AG04450 (cell line): ENCODE measurements around the gene FGD5. TPM values are rescaled to one million over a fixed set of nuclear protein-coding genes. Genes with fewer than 3 reads are reported as not detected.

Source experiments
- CTCF ChIA-PET: fragments of 300-600, 350-600 bp; formaldehyde crosslinking; extraction: SDS; loops from one replicate; lab custom pipeline; 2022; ENCODE audit warnings: antibody characterized with exemption, inconsistent platforms; lab: Charles Lee
- POLR2A ChIA-PET: fragments of 350-600 bp; formaldehyde crosslinking; extraction: SDS; loops from one replicate; lab custom pipeline; 2021; ENCODE audit warnings: antibody characterized with exemption, inconsistent platforms; lab: Yijun Ruan, JAX
- DNase-seq: peaks from one replicate; pipeline ENCODE4 v3.0.0-alpha.2; 2011; ENCODE audit warnings: low read depth, low spot score
- H3K27ac ChIP-seq: one replicate; pipeline ENCODE4 v1.5.1; 2012; ENCODE audit warnings: low read depth, low read length, control low read depth
- H3K27me3 ChIP-seq: one replicate; pipeline ENCODE4 v1.6.0; 2012; ENCODE audit warnings: low read length; ENCODE audit not compliant: control insufficient read depth, insufficient read depth
- H3K4me3 ChIP-seq: 2 replicates; pipeline ENCODE4 v1.5.1; 2011; ENCODE audit warnings: mild to moderate bottlenecking, low read depth, low read length, control low read depth
- H3K9me3 ChIP-seq: 2 replicates; pipeline ENCODE4 v1.5.1; 2012; ENCODE audit warnings: low read length; ENCODE audit not compliant: control insufficient read depth, insufficient read depth
- polyA plus RNA-seq: library from polyadenylated mRNA; depleted of rRNA; stranded (reverse); fragments of >200 nt; gene quantifications from 2 replicates; pipeline ENCODE4 v1.2.3, GENCODE V29; 2011
- TF ChIP-seq, protein P1 (sequence below): IDR thresholded peaks from 2 replicates; pipeline ENCODE4 v1.5.1; 2011; ENCODE audit warnings: low read depth, low read length, control low read depth, inconsistent platforms

The FGD5 gene
- polyA plus RNA-seq, 1 experiment, result not detected

DNA sequence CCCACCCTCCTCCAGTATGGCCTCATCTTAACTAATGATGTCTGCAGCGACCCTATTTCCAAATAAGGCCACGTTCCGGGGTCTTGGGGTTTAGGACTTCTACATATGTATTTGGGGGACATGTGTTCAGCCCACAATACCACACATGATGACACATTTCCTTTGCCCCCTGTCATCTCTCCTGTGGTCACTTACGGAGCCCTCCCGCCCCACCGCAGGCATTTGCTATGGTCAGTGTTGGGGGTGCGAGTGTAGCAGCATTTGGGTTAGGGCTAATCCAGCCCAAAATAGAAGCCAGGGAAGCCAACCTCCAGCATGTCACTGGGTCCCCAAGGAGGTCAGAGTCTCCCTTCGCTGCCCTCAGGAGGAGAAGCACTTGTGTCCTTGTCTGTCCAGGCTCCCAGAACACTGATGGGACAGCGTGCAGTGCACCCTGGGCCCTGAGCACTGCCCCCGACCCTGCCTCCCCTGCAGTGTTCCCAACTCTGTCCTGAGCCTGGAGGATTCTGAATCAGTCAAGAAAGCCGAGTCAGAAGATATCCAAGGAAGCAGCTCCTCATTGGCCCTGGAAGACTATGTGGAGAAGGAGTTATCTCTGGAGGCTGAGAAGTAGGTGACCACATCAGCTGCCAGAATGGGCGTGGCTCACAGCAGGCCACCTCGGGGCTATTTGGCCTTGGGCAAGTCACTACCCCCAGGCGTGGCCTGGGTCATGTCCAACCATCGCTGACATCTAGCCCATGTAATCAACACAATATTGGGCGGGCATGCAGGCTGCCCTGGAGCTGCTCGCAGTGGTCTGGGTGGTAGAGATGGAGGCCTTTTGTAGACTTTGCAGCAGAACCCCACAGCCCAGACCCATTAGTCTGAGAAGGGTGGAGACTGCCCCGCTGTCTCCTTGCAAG is 46.9 kb upstream of the FGD5 start:
- DNase-seq, result no peak
- Histone ChIP-seq H3K4me3 (no peak overlapping the region), H3K27me3 (peaks cover 5% of the 10 kb centered on the region), H3K27ac (no peak overlapping the region), H3K9me3 (no peaks in the 10 kb centered on the region)
- TF ChIP-seq, protein P1, sequence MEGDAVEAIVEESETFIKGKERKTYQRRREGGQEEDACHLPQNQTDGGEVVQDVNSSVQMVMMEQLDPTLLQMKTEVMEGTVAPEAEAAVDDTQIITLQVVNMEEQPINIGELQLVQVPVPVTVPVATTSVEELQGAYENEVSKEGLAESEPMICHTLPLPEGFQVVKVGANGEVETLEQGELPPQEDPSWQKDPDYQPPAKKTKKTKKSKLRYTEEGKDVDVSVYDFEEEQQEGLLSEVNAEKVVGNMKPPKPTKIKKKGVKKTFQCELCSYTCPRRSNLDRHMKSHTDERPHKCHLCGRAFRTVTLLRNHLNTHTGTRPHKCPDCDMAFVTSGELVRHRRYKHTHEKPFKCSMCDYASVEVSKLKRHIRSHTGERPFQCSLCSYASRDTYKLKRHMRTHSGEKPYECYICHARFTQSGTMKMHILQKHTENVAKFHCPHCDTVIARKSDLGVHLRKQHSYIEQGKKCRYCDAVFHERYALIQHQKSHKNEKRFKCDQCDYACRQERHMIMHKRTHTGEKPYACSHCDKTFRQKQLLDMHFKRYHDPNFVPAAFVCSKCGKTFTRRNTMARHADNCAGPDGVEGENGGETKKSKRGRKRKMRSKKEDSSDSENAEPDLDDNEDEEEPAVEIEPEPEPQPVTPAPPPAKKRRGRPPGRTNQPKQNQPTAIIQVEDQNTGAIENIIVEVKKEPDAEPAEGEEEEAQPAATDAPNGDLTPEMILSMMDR, result no peak
- ChIA-PET CTCF (no interaction called here), POLR2A (no interaction called here)

DNA sequence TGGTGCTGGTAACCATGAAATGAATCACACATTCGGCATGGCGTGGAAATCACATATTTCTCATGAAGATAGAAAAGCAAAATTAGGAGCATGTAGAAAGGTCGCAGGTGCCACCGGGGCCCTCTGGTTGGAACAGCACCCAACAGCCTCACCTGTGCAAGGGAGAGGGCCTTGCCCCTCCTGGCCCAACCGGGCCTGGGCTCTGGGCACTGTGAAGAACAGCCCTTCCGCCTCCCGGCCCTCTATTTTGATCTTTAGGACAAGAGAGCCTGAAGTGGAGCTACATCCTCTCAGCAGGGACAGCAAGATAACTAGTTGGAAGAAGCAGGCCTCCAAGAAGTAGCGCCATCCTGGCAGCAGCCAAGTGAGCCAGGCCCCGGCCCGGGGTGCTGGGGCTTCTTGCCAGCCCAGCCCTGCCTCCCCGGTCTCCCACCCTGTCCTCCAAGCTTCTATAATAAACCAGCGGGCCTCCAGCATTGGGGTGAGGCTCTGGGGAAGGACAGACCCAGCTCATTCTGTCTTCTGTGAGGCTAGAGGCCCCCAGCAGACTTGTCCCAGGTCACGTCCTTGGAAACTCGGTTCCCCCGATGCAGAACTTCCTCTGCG is 46.1 kb upstream of the FGD5 start:
- DNase-seq, result no peak
- Histone ChIP-seq H3K27me3 (peaks cover 5% of the 10 kb centered on the region), H3K9me3 (no peaks in the 10 kb centered on the region), H3K4me3 (no peak overlapping the region), H3K27ac (no peak overlapping the region)
- CTCF ChIA-PET, result no interaction called here
- TF ChIP-seq, protein P1, result no peak
- POLR2A ChIA-PET, result no interaction called here

DNA sequence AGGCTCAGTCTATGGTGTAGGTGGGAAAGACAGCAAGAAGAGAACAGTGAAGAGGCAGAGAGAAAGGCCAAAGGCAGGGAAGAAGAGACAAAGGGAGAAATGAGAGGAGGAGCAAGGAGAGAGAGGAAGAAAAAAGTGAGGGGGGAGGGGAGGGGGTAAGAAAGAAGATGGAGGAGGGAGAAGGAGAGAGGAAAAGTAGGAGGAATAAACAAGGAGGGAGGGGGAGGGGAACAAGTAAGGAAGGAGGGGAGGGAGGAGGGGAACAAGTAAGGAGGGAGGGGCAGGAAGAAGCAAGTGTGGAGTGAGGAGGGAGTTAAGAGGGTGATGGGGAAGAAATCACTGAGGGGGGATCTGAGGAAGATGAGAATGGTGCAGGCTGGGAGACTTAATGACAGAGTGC is 45.5 kb upstream of the FGD5 start:
- H3K27ac ChIP-seq, result no peak overlapping the region
- H3K27me3 ChIP-seq, result peaks cover 5% of the 10 kb centered on the region
- no peak for DNase-seq
- POLR2A ChIA-PET, result no interaction called here
- no peak overlapping the region for H3K4me3 ChIP-seq
- H3K9me3 ChIP-seq, result no peaks in the 10 kb centered on the region
- TF ChIP-seq, protein P1, result no peak
- CTCF ChIA-PET, result no interaction called here

DNA sequence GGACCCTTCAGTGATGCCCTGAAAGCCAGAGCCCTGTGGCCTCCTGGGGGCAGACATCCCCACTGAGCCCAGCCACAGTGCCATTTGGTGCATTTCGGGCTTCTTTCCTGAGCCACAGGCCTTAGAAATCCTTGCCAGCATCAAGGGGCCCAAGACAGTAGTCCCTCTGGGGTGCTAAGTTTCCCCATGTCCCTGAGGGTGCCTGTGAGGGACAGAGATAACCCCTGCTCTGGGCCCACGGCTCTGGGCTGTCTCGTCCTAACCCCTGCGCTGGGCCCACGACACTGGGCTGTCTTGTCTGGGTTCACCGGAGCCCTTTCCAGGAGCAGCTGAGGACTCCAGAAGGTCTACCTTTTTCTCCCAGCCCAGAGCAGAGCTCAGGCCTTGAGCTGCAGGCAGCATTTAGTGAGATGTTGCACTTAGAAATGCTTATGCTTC is 45.1 kb upstream of the FGD5 start:
- ChIA-PET CTCF (no interaction called here), POLR2A (no interaction called here)
- TF ChIP-seq, protein P1, result no peak
- H3K27ac ChIP-seq, result no peak overlapping the region
- H3K27me3 ChIP-seq, result peaks cover 5% of the 10 kb centered on the region
- no peak for DNase-seq
- H3K9me3 ChIP-seq, result no peaks in the 10 kb centered on the region
- no peak overlapping the region for H3K4me3 ChIP-seq

DNA sequence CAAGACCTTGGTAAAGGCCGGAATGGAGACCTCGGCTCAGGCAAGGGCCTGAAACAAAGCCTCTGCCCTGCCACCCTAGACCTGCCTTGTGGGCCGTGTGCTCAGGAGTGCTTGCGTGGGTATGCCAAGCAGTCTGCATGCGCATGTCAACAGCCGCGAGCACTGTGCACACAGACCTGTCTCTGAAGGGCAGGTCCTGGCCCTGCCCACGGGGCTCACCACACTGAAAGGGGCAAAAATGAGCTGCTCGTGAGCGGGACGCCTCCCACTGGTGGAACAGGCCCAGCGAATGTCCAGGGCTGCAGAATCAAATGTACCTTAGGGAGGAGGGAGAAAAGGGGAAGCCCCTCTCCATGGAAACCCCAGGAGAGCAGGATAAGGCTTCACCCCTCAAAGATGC is 44.3 kb upstream of the FGD5 start:
- H3K27me3 ChIP-seq, result peaks cover 5% of the 10 kb centered on the region
- POLR2A ChIA-PET, result no interaction called here
- TF ChIP-seq, protein P1, result no peak
- no peak overlapping the region for H3K4me3 ChIP-seq
- CTCF ChIA-PET, result interaction anchor here (0.6 kb wide), 1 partner anchor 41 kb away, joined by 3 read pairs; no protein-coding TSS in a partner anchor
- DNase-seq, result no peak
- no peaks in the 10 kb centered on the region for H3K9me3 ChIP-seq
- H3K27ac ChIP-seq, result no peak overlapping the region
